HUDEP-2 (cell line): ENCODE data around the gene PIP4K2C.
"Not testable (repeated sequence)": the region's sequence is repeated elsewhere in the genome, so short reads cannot be mapped to it uniquely, and the experiment has no call there.

Experiments
- DNase-seq, 76 experiments: peaks; one replicate each; lab custom pipeline; 2025; ENCODE audit not compliant: unreplicated experiment in 76 of 76; lab: John Stamatoyannopoulos, UW

Gene PIP4K2C

GRCh38 chr12:57606821-57607220 lies 15.8 kb downstream of the PIP4K2C start:
- DNase-seq, result no peak

GRCh38 chr12:57607958-57608663 lies 17.1 kb downstream of the PIP4K2C start:
- no peak for DNase-seq

- no peak for DNase-seq
Measured at GRCh38 chr12:57609101-57609780, 18.2 kb downstream of the PIP4K2C start.

- no peak for DNase-seq
Measured at GRCh38 chr12:57609781-57610553, 19.0 kb downstream of the PIP4K2C start.

- no peak for DNase-seq
Measured at GRCh38 chr12:57610554-57611107, 19.6 kb downstream of the PIP4K2C start.

- no peak for DNase-seq
Measured at GRCh38 chr12:57611108-57611826, 20.3 kb downstream of the PIP4K2C start, which contains the start of gene ARHGEF25. Gene ARHGEF25, plus strand, starts transcription at chr12:57611435. Its CDS starts 460 bp downstream, at chr12:57611895.

GRCh38 chr12:57611827-57612710 lies 21.1 kb downstream of the PIP4K2C start:
- DNase-seq, result no peak

- DNase-seq, result no peak
Measured at GRCh38 chr12:57612711-57613426, 21.9 kb downstream of the PIP4K2C start.

GRCh38 chr12:57613427-57614109 lies 22.6 kb downstream of the PIP4K2C start:
- no peak for DNase-seq

GRCh38 chr12:57614178-57614947 lies 23.4 kb downstream of the PIP4K2C start:
- DNase-seq, result peak in 3 of 76 experiments; percentile 7 to 22 (median 12)

- DNase-seq, result no peak
Measured at GRCh38 chr12:57614948-57615500, 24.0 kb downstream of the PIP4K2C start.

GRCh38 chr12:57615637-57616036 lies 24.6 kb downstream of the PIP4K2C start:
- no peak for DNase-seq

- DNase-seq, result no peak
Measured at GRCh38 chr12:57616383-57617101, 25.6 kb downstream of the PIP4K2C start.

GRCh38 chr12:57617942-57618341 lies 26.9 kb downstream of the PIP4K2C start:
- no peak for DNase-seq

GRCh38 chr12:57618431-57618830 lies 27.4 kb downstream of the PIP4K2C start:
- not testable (repeated sequence) for DNase-seq

- DNase-seq, result no peak
Measured at GRCh38 chr12:57618966-57619433, 28.0 kb downstream of the PIP4K2C start.
